Lung (tissue), 12 donors: ENCODE data around the gene POU6F2. TPM values are rescaled to one million over a fixed set of nuclear protein-coding genes. Genes with fewer than 3 reads are reported as not detected.

Experiments used
- ATAC-seq: fragments of 200-7000 bp; cut with Tn5 transposase; one replicate; pipeline ENCODE4 v1.9.1; 2020; ENCODE audit warnings: moderate number of reproducible peaks; ENCODE audit not compliant: insufficient read depth, low FRiP score
- DNase-seq, 3 donors: peaks; one replicate each; pipeline ENCODE4 v3.0.0-alpha.2; 2013 to 2017
- H3K27ac ChIP-seq, 2 donors: one replicate each; pipeline ENCODE4 v1.5.1; 2013; ENCODE audit warnings: mild to moderate bottlenecking in 2 of 2, moderate library complexity in 2 of 2, control low read depth in 1 of 2, inconsistent platforms in 1 of 2, low read depth in 1 of 2, low read length in 1 of 2
- H3K27me3 ChIP-seq, 3 donors: one replicate each; pipeline ENCODE4 v1.5.1; 2013; ENCODE audit warnings: low read length in 2 of 3; ENCODE audit not compliant: control insufficient read depth in 3 of 3, insufficient read depth in 3 of 3
- H3K36me3 ChIP-seq, 4 donors: one replicate each; pipeline ENCODE4 v1.5.1; 2013; ENCODE audit warnings: low read length in 4 of 4, mild to moderate bottlenecking in 1 of 4, moderate library complexity in 1 of 4; ENCODE audit not compliant: control insufficient read depth in 4 of 4, insufficient read depth in 4 of 4
- H3K4me1 ChIP-seq, 5 donors: one replicate each; pipeline ENCODE4 v1.5.1; 2013; ENCODE audit warnings: low read length in 5 of 5, mild to moderate bottlenecking in 2 of 5, moderate library complexity in 1 of 5; ENCODE audit not compliant: control insufficient read depth in 5 of 5, insufficient read depth in 5 of 5
- H3K4me3 ChIP-seq: one replicate; pipeline ENCODE4 v1.5.1; 2013; ENCODE audit warnings: mild to moderate bottlenecking, control low read depth, moderate library complexity
- H3K9ac ChIP-seq, 2 donors: one replicate each; pipeline ENCODE4 v1.5.1; 2013; ENCODE audit warnings: low read length in 2 of 2, control low read depth in 1 of 2; ENCODE audit not compliant: insufficient read depth in 1 of 2
- H3K9me3 ChIP-seq, 4 donors: one replicate each; pipeline ENCODE4 v1.5.1; 2013; ENCODE audit warnings: low read length in 3 of 4, mild to moderate bottlenecking in 1 of 4, moderate library complexity in 1 of 4; ENCODE audit not compliant: control insufficient read depth in 4 of 4, insufficient read depth in 3 of 4
- CTCF ChIP-seq: IDR thresholded peaks from 2 replicates; pipeline ENCODE4 v1.5.1; 2012; ENCODE audit warnings: mild to moderate bottlenecking; ENCODE audit errors: control extremely low read depth, extremely low read depth
- WGBS, 2 donors: extraction: QIAGEN DNeasy Blood & Tissue Kit; methylation state at CpG; one replicate each; pipeline ENCODE4 v1.1.7; 2013; 5-methylcytosine and 5-hydroxymethylcytosine counted together
- polyA plus RNA-seq, 2 donors: library from polyadenylated mRNA; stranded (reverse); fragments of 200-250 nt; gene quantifications; one replicate each; pipeline ENCODE4 v1.2.1, GENCODE V29; 2013
- total RNA-seq, 2 donors: library from RNA; depleted of rRNA in 1 of 2; stranded (reverse); fragments of >200 nt in 1 of 2; gene quantifications; one replicate each; pipeline ENCODE4 v1.2.1, GENCODE V29; 2014 to 2021
- donor health status: control.
- donor health status: control.
- donor health status: Bipolar disorder and iron deficiency.
- donor health status: healthy.
- donor health status: DM: yes; HTN: yes; CAD: no.

The POU6F2 gene
- total and polyA plus RNA-seq, 4 donors, result 0.08 to 0.18 TPM; not detected in 2

DNA sequence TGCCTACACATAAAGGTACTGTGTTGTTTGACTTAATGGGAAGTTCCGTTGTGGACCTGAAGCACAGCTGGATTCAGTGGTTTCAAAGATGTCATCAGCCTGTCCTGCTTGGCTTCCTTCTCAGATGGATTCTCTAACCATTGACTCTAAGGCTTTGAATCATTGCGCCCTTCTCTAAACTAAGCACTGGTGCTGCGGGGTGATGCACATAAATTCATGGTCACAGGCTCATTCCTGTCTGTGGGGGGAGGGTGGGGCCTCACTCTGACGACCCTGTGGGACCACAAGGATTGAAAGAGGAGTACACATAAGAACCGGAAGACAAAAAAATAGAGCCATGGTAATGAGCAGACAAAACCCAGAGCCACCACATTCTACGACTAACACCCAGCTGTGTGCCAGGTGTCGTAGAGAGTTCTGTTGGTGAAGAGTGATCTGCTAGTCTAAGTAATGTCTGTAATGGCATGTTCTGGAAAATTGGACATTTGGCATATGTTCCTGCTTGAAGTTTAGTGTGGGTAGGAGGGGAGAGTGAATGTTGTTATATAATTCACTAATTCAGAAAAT, 491.2 kb downstream of the POU6F2 start:
- Histone ChIP-seq H3K27me3 (peaks cover 0 to 2% (median 0%) of the 10 kb centered on the region in 3 donors), H3K4me3 (no peak overlapping the region), H3K27ac (no peak overlapping the region), H3K36me3 (no peaks in the 10 kb centered on the region), H3K9ac (no peak overlapping the region), H3K4me1 (no peaks in the 10 kb centered on the region), H3K9me3 (no peaks in the 10 kb centered on the region)
- DNase-seq (no peak), ATAC-seq (no peak)
- TF ChIP-seq CTCF, result no peak
- WGBS, 2 donors, result 77 to 80% methylated on average over 7 of the region's 7 CpGs

- Histone ChIP-seq H3K4me1 (no peaks in the 10 kb centered on the region), H3K27ac (no peak overlapping the region), H3K9ac (no peak overlapping the region)
Observed at GRCh38 chr7:39480901-39481300, 503.2 kb downstream of the POU6F2 start.

GRCh38 chr7:39488467-39489393, 511.0 kb downstream of the POU6F2 start:
- Histone ChIP-seq H3K27me3 (no peaks in the 10 kb centered on the region), H3K9ac (no peak overlapping the region), H3K36me3 (no peaks in the 10 kb centered on the region), H3K4me3 (no peak overlapping the region), H3K9me3 (no peaks in the 10 kb centered on the region), H3K27ac (no peak overlapping the region), H3K4me1 (no peaks in the 10 kb centered on the region)
- WGBS, 2 donors, result 63 to 64% methylated on average over 7 of the region's 7 CpGs
- DNase-seq (no peak), ATAC-seq (no peak)
- no peak for TF ChIP-seq CTCF

More at GRCh38 chr7:39480901-39481300, 503.2 kb downstream of the POU6F2 start:
- ATAC-seq, result no peak
- Histone ChIP-seq H3K36me3 (no peaks in the 10 kb centered on the region), H3K4me3 (no peak overlapping the region), H3K27me3 (no peaks in the 10 kb centered on the region), H3K9me3 (peaks cover 0 to 2% (median 0%) of the 10 kb centered on the region in 4 donors)
- no peak for DNase-seq
- TF ChIP-seq CTCF, result no peak
